ENCODE measurements around the gene HOMEZ. TPM values are rescaled to one million over a fixed set of nuclear protein-coding genes. Genes with fewer than 3 reads are reported as not detected.
A peak's percentile ranks its signal among the peaks of the same experiment; 100 is the strongest.
"Not testable (repeated sequence)": the region's sequence is repeated elsewhere in the genome, so short reads cannot be mapped to it uniquely, and the experiment has no call there.

The HOMEZ gene
- total RNA-seq, 1 experiment from 2014 or later: 18.2 TPM

DNA sequence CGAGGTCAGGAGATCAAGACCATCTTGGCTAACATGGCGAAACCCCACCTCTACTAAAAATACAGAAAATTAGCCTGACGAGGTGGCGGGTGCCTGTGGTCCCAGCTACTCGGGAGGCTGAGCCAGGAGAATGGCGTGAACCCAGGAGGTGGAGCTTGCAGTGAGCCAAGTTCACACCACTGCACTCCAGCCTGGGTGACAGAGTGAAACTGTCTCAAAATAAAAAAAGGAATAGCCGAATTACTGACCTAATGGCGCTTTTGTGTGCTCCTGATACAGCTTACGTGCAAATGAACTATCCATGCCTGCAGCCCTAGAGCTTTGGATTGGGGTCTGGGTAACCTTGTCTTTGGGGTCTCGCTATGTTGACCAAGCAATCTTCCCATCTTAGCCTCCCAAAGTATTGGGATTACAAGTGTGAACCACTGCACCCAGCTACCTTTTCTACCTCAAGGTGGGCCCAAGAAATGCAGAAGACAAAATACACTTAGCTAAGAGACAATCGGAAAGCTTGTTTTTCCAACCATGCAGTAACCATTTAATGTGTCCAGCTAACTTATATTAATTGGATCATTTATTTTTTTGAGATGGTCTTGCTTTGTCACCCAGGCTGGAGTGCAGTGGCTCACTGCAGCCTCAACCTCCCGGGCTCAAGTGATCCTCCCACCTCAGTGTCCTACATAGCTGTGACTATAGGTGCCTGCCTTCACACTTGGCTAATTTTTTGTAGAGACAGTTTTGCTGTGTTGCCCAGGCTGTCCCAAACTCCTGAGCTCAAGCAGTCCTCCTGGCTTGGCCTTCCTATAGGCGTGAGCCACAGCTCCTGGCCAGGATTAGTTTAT lies 40.8 kb upstream of the HOMEZ start:
- no peaks in the 10 kb centered on the region for H3K9me3 ChIP-seq (ENCODE audit: control insufficient read depth in 1 of 2, insufficient read depth in 1 of 2, low read depth in 1 of 2, low read length in 2 of 2)
- POLR2A ChIA-PET: interaction anchor here (1.3 kb wide), 1 partner anchor 53 kb away, joined by 3 read pairs; no protein-coding TSS in a partner anchor
- no peak overlapping the region for H2AFZ ChIP-seq (ENCODE audit: low read depth, low read length, poor library complexity, severe bottlenecking)
- ATAC-seq: peak; percentile 28
- H3K36me3 ChIP-seq (ENCODE audit: control insufficient read depth in 1 of 2, insufficient read depth in 2 of 2, low read length in 2 of 2): peaks cover 24 to 30% of the 10 kb centered on the region in 2 experiments; a peak in 3 of 4 replicates
- intact Hi-C loops (cut with micrococcal nuclease): loop anchor here (5.0 kb wide), 1 partner anchor 131 kb away; no protein-coding TSS in a partner anchor
- RAD21 ChIA-PET (ENCODE audit: low non-redundant PET in 1 of 2, low total read pairs in 2 of 2, uncharacterized antibody in 2 of 2, unreplicated experiment in 2 of 2): interaction anchor here (0.7 to 1.2 kb wide), 2 partner anchors 34 to 54 kb away, joined by 3 to 8 read pairs; no protein-coding TSS in a partner anchor
- no peak overlapping the region for H3K9ac ChIP-seq (ENCODE audit: low read length)
- H3K4me2 ChIP-seq (ENCODE audit: low read length): no peak overlapping the region
- DNase-seq (ENCODE audit: low read depth, low spot score): no peak
- TF ChIP-seq RAD21 (IDR thresholded peaks at IDR 0.05; ENCODE audit: low read depth) (no peak), POLR2AphosphoS5 (IDR thresholded peaks at IDR 0.05; ENCODE audit: low read depth, low read length) (peak; percentile 62), EZH2 (IDR thresholded peaks at IDR 0.05) (no peak)
- H3K9me2 ChIP-seq (ENCODE audit: insufficient read depth): no peaks in the 10 kb centered on the region
- no TSS peak for BruUV-seq (replicated peaks)
- H3K79me2 ChIP-seq (ENCODE audit: insufficient read depth, low read length): peaks cover 27% of the 10 kb centered on the region
- H3K27ac ChIP-seq (ENCODE audit: low read depth, low read length): no peak overlapping the region
- no peaks in the 10 kb centered on the region for H4K20me1 ChIP-seq (ENCODE audit: insufficient read depth)
- H3K4me1 ChIP-seq (ENCODE audit: control insufficient read depth in 1 of 2, insufficient read depth in 2 of 2, low read length in 2 of 2): peaks cover 3 to 10% of the 10 kb centered on the region in 2 experiments; a peak in 3 of 4 replicates
- no peaks in the 10 kb centered on the region for H3K27me3 ChIP-seq (ENCODE audit: insufficient read depth, low read length)
- H3K4me3 ChIP-seq (replicated peaks in 1 of 2; ENCODE audit: low read depth in 1 of 2, low read length in 2 of 2): no peak overlapping the region
- CTCF ChIA-PET: interaction anchor here (0.6 to 3.0 kb wide), 8 partner anchors 17 to 231 kb away, joined by 3 to 23 read pairs (median 5); partner anchors contain the start of gene PPP1R3E

- not testable (repeated sequence) for H2AFZ ChIP-seq (ENCODE audit: low read depth, low read length, poor library complexity, severe bottlenecking)
- CTCF ChIA-PET: interaction anchor here (1.8 to 3.0 kb wide), 5 partner anchors 18 to 131 kb away, joined by 5 to 23 read pairs (median 6); partner anchors contain the start of gene PPP1R3E
Observed at GRCh38 chr14:23325746-23326145, 39.8 kb upstream of the HOMEZ start.

More at GRCh38 chr14:23325746-23326145, 39.8 kb upstream of the HOMEZ start:
- H3K9ac ChIP-seq (ENCODE audit: low read length); H3K27ac ChIP-seq (ENCODE audit: low read depth, low read length); H3K9me2 ChIP-seq (ENCODE audit: insufficient read depth); H3K9me3 ChIP-seq (ENCODE audit: control insufficient read depth in 1 of 2, insufficient read depth in 1 of 2, low read depth in 1 of 2, low read length in 2 of 2); H3K27me3 ChIP-seq (ENCODE audit: insufficient read depth, low read length); DNase-seq (ENCODE audit: low read depth, low spot score); ATAC-seq; H3K4me2 ChIP-seq (ENCODE audit: low read length); H4K20me1 ChIP-seq (ENCODE audit: insufficient read depth); BruUV-seq (replicated peaks); H3K4me3 ChIP-seq (replicated peaks in 1 of 2; ENCODE audit: low read depth in 1 of 2, low read length in 2 of 2): not testable (repeated sequence)
- ChIA-PET RAD21 (ENCODE audit: low non-redundant PET in 1 of 2, low total read pairs in 2 of 2, uncharacterized antibody in 2 of 2, unreplicated experiment in 2 of 2) (interaction anchor here in 1 of 2 experiments (1.2 kb wide), 1 partner anchor 55 kb away, joined by 8 read pairs; no protein-coding TSS in a partner anchor), POLR2A (interaction anchor here (1.3 kb wide), 1 partner anchor 54 kb away, joined by 3 read pairs; no protein-coding TSS in a partner anchor)
- Histone ChIP-seq H3K79me2 (ENCODE audit: insufficient read depth, low read length) (peaks cover 30% of the 10 kb centered on the region), H3K36me3 (ENCODE audit: control insufficient read depth in 1 of 2, insufficient read depth in 2 of 2, low read length in 2 of 2) (peaks cover 24 to 30% of the 10 kb centered on the region in 2 experiments; a peak in 3 of 4 replicates), H3K4me1 (ENCODE audit: control insufficient read depth in 1 of 2, insufficient read depth in 2 of 2, low read length in 2 of 2) (peaks cover 3 to 11% of the 10 kb centered on the region in 2 experiments; a peak in 3 of 4 replicates)
- intact Hi-C loops (cut with micrococcal nuclease): loop anchor here (5.0 kb wide), 1 partner anchor 132 kb away; no protein-coding TSS in a partner anchor

Measured in HCT116 (cell line).